Kidney epithelial cell (primary cell): Measurements from ENCODE around the gene KRR1. TPM values are rescaled to one million over a fixed set of nuclear protein-coding genes. Genes with fewer than 3 reads are reported as not detected.

Experiments used
- DNase-seq: peaks from one replicate; pipeline ENCODE4 v3.0.0-alpha.2; 2010; ENCODE audit warnings: low read depth
- H3K27me3 ChIP-seq: 2 replicates; pipeline ENCODE4 v1.6.0; 2011; ENCODE audit warnings: low read length; ENCODE audit not compliant: control insufficient read depth, insufficient read depth
- H3K36me3 ChIP-seq: 2 replicates; pipeline ENCODE4 v1.5.1; 2011; ENCODE audit warnings: low read length; ENCODE audit not compliant: control insufficient read depth, insufficient read depth
- H3K4me3 ChIP-seq: 2 replicates; pipeline ENCODE4 v1.5.1; 2011; ENCODE audit warnings: low read depth, mild to moderate bottlenecking, control low read depth, low read length
- total RNA-seq: library from RNA; depleted of rRNA; stranded (reverse); fragments of >200 nt; gene quantifications from 2 replicates; pipeline ENCODE4 v1.2.3, GENCODE V29; 2015
- TF ChIP-seq, protein P1 (sequence below): IDR thresholded peaks from 2 replicates; pipeline ENCODE4 v1.5.1; 2011; ENCODE audit warnings: mild to moderate bottlenecking, moderate library complexity, low read length, control low read depth, inconsistent platforms; ENCODE audit not compliant: insufficient read depth, poor library complexity, severe bottlenecking

Gene KRR1
- total RNA-seq, 1 donor from 2014 or later: 31.2 TPM

DNA sequence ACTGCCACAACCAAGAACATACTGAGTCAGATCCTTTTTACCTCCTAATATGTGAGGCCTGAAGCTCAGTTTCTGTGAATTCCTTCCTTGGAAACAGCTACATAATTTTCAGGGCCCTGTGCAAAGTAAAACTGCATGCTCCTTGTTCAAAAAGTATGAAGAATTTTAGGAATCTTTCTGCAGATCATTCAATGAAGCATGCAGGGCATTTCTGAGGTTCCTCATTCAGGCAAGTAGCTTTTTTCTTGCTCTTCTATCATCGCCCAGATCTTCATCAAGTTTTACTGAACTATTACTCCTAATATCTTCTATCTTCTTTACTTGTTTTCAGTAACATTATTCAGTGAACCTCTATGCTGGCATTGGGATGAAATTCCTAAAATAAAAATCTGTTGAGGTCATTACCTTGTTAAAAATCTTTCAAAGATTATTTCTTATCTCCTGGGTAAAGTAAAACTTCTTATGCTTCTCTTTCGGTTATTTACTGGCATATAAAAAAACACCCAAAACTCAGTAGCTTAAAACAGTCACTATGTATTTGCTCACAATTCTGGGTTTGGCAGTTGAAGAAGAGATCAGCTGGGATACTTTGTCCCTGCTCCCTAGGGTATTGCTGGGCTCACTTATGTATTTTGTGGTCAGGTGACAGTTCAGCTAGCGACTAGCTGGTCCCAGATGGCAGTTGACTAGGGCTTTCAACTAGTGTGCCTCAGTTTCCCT is 42.6 kb upstream of the KRR1 start:
- TF ChIP-seq, protein P1, sequence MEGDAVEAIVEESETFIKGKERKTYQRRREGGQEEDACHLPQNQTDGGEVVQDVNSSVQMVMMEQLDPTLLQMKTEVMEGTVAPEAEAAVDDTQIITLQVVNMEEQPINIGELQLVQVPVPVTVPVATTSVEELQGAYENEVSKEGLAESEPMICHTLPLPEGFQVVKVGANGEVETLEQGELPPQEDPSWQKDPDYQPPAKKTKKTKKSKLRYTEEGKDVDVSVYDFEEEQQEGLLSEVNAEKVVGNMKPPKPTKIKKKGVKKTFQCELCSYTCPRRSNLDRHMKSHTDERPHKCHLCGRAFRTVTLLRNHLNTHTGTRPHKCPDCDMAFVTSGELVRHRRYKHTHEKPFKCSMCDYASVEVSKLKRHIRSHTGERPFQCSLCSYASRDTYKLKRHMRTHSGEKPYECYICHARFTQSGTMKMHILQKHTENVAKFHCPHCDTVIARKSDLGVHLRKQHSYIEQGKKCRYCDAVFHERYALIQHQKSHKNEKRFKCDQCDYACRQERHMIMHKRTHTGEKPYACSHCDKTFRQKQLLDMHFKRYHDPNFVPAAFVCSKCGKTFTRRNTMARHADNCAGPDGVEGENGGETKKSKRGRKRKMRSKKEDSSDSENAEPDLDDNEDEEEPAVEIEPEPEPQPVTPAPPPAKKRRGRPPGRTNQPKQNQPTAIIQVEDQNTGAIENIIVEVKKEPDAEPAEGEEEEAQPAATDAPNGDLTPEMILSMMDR: no peak
- Histone ChIP-seq H3K27me3 (no peaks in the 10 kb centered on the region), H3K36me3 (no peaks in the 10 kb centered on the region), H3K4me3 (no peak overlapping the region)
- DNase-seq: no peak

- peak; percentile 19 for DNase-seq
- no peaks in the 10 kb centered on the region for H3K36me3 ChIP-seq
- H3K4me3 ChIP-seq: no peak overlapping the region
- H3K27me3 ChIP-seq: no peaks in the 10 kb centered on the region
- TF ChIP-seq, protein P1: no peak
Observed at GRCh38 chr12:75553398-75553797, 42.0 kb upstream of the KRR1 start.

DNA sequence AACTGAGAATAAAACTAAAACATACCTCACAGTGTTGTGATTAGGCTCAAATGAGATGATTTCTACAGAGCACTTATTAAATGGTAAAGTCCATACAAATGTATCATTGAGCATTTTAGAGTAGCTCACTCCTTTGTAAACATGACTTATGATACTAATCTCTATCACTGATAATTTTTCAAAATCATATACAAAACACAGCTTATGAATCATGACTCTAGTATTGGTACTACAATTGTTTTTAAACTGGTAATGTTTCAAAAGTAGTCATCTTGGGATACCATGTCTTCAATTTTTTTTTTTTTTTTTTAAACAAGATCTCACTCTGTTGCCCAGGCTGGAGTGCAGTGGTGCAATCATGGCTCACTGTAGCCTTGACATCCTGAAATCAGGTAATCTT is 40.1 kb upstream of the KRR1 start:
- TF ChIP-seq, protein P1: no peak
- Histone ChIP-seq H3K4me3 (no peak overlapping the region), H3K27me3 (no peaks in the 10 kb centered on the region), H3K36me3 (no peaks in the 10 kb centered on the region)
- no peak for DNase-seq

- no peaks in the 10 kb centered on the region for H3K36me3 ChIP-seq
- no peak for DNase-seq
- H3K27me3 ChIP-seq: no peaks in the 10 kb centered on the region
- TF ChIP-seq, protein P1: no peak
- H3K4me3 ChIP-seq: no peak overlapping the region
Observed at GRCh38 chr12:75550401-75551240, 39.2 kb upstream of the KRR1 start.

- H3K4me3 ChIP-seq: no peak overlapping the region
- DNase-seq: no peak
- TF ChIP-seq, protein P1: no peak
- no peaks in the 10 kb centered on the region for H3K27me3 ChIP-seq
- no peaks in the 10 kb centered on the region for H3K36me3 ChIP-seq
Observed at GRCh38 chr12:75549989-75550388, 38.6 kb upstream of the KRR1 start.

- DNase-seq: no peak
- TF ChIP-seq, protein P1: no peak
- Histone ChIP-seq H3K4me3 (no peak overlapping the region), H3K27me3 (no peaks in the 10 kb centered on the region), H3K36me3 (no peaks in the 10 kb centered on the region)
Observed at GRCh38 chr12:75548879-75549278, 37.5 kb upstream of the KRR1 start.
